Measurements from ENCODE around the gene ZIC4. TPM values are rescaled to one million over a fixed set of nuclear protein-coding genes. Genes with fewer than 3 reads are reported as not detected.
A peak's percentile ranks its signal among the peaks of the same experiment; 100 is the strongest.

The ZIC4 gene
- total and polyA plus RNA-seq, 2 experiments from 2014 or later: not detected

GRCh38 chr3:147393943-147394883, 12.1 kb downstream of the ZIC4 start:
- H3K9me3 Mint-ChIP-seq: peaks cover 5% of the 10 kb centered on the region; the same call in 2 of the 3 replicates
- H3K36me3 Mint-ChIP-seq (ENCODE audit: low read depth): no peaks in the 10 kb centered on the region
- Histone ChIP-seq H4K20me1 (replicated peaks; ENCODE audit: insufficient read depth) (0 out of 2 replicates have a peak, but pooled peaks cover 7% of the 10 kb centered on the region), H3K27me3 (ENCODE audit: insufficient read depth) (peaks cover 100% of the 10 kb centered on the region), H2AFZ (peak overlapping the region; percentile 94), H3K79me2 (replicated peaks; ENCODE audit: insufficient read depth) (no peaks in the 10 kb centered on the region), H3K9me2 (ENCODE audit: insufficient read depth) (no peaks in the 10 kb centered on the region), H3K4me3 (peak overlapping the region; percentile 81), H3K36me3 (ENCODE audit: insufficient read depth) (no peaks in the 10 kb centered on the region), H3F3A (replicated peaks; ENCODE audit: low read depth) (peaks cover 57% of the 10 kb centered on the region), H3K27ac (ENCODE audit: low read depth) (no peak overlapping the region), H3K4me2 (peak overlapping the region; percentile 93), H3K4me1 (ENCODE audit: insufficient read depth) (peaks cover 67% of the 10 kb centered on the region)
- peaks cover 99% of the 10 kb centered on the region for H3K27me3 Mint-ChIP-seq (ENCODE audit: insufficient read depth, low read depth, poor library complexity)
- TF ChIP-seq EZH2 (IDR thresholded peaks at IDR 0.05; ENCODE audit: low read depth, unreplicated experiment) (peak; percentile 85), JUNB (IDR thresholded peaks at IDR 0.05; ENCODE audit: unreplicated experiment) (no peak), EZH2phosphoT487 (IDR thresholded peaks at IDR 0.05; ENCODE audit: unreplicated experiment) (peak; percentile 76)
- DNase-seq (ENCODE audit: low spot score) (peak; percentile 56), ATAC-seq (no peak)
- H3K27ac Mint-ChIP-seq: no peak overlapping the region
- peaks cover 65% of the 10 kb centered on the region for H3K4me1 Mint-ChIP-seq
- H3K4me3 Mint-ChIP-seq: peak overlapping the region; percentile 71

- Mint-ChIP-seq H3K36me3 (ENCODE audit: low read depth) (no peaks in the 10 kb centered on the region), H3K4me1 (peaks cover 66% of the 10 kb centered on the region), H3K9me3 (peaks cover 5% of the 10 kb centered on the region; the same call in 2 of the 3 replicates), H3K27me3 (ENCODE audit: insufficient read depth, low read depth, poor library complexity) (peaks cover 99% of the 10 kb centered on the region), H3K4me3 (peak overlapping the region; percentile 71), H3K27ac (no peak overlapping the region)
- Histone ChIP-seq H3F3A (replicated peaks; ENCODE audit: low read depth) (peaks cover 55% of the 10 kb centered on the region), H3K36me3 (ENCODE audit: insufficient read depth) (no peaks in the 10 kb centered on the region), H2AFZ (peak overlapping the region; percentile 94), H3K4me2 (peak overlapping the region; percentile 93), H3K27me3 (ENCODE audit: insufficient read depth) (peaks cover 100% of the 10 kb centered on the region), H3K4me3 (peak overlapping the region; percentile 81), H3K4me1 (ENCODE audit: insufficient read depth) (peaks cover 67% of the 10 kb centered on the region), H3K9me2 (ENCODE audit: insufficient read depth) (no peaks in the 10 kb centered on the region), H3K27ac (ENCODE audit: low read depth) (no peak overlapping the region; the same call in 1 of the 2 replicates), H3K79me2 (replicated peaks; ENCODE audit: insufficient read depth) (no peaks in the 10 kb centered on the region), H4K20me1 (replicated peaks; ENCODE audit: insufficient read depth) (0 out of 2 replicates have a peak, but pooled peaks cover 7% of the 10 kb centered on the region)
- DNase-seq (ENCODE audit: low spot score) (peak; percentile 94), ATAC-seq (peak; percentile 27)
- TF ChIP-seq CREB1 (CRISPR knock-in tag; IDR thresholded peaks at IDR 0.05; ENCODE audit: low read depth) (0 out of 2 replicates have a peak, but pooled peaks have one; percentile 16), ZNF114 (CRISPR knock-in tag; IDR thresholded peaks at IDR 0.05) (no peak)
Measured at GRCh38 chr3:147393261-147393942, 12.9 kb downstream of the ZIC4 start.

GRCh38 chr3:147392625-147392946, 13.8 kb downstream of the ZIC4 start:
- DNase-seq (ENCODE audit: low spot score) (no peak), ATAC-seq (peak; percentile 4)
- Histone ChIP-seq H3K36me3 (ENCODE audit: insufficient read depth) (no peaks in the 10 kb centered on the region), H3K79me2 (replicated peaks; ENCODE audit: insufficient read depth) (no peaks in the 10 kb centered on the region), H3K4me3 (peak overlapping the region; percentile 81), H3K9me2 (ENCODE audit: insufficient read depth) (no peaks in the 10 kb centered on the region), H3K4me1 (ENCODE audit: insufficient read depth) (peaks cover 75% of the 10 kb centered on the region), H3F3A (replicated peaks; ENCODE audit: low read depth) (peaks cover 63% of the 10 kb centered on the region), H4K20me1 (replicated peaks; ENCODE audit: insufficient read depth) (0 out of 2 replicates have a peak, but pooled peaks cover 8% of the 10 kb centered on the region), H3K4me2 (peak overlapping the region; percentile 93), H2AFZ (peak overlapping the region; percentile 93), H3K27ac (ENCODE audit: low read depth) (no peak overlapping the region), H3K27me3 (ENCODE audit: insufficient read depth) (peaks cover 100% of the 10 kb centered on the region)
- no peak overlapping the region for H3K27ac Mint-ChIP-seq
- H3K4me1 Mint-ChIP-seq: peaks cover 72% of the 10 kb centered on the region
- TF ChIP-seq CTCF (conservative IDR thresholded peaks at IDR 0.05; ENCODE audit: low read depth in 2 of 2) (no peak), ETS1 (IDR thresholded peaks at IDR 0.05) (0 out of 2 replicates have a peak, but pooled peaks have one; percentile 3)
- peaks cover 99% of the 10 kb centered on the region for H3K27me3 Mint-ChIP-seq (ENCODE audit: insufficient read depth, low read depth, poor library complexity)
- peak overlapping the region; percentile 71 for H3K4me3 Mint-ChIP-seq
- peaks cover 5% of the 10 kb centered on the region; the same call in 2 of the 3 replicates for H3K9me3 Mint-ChIP-seq
- H3K36me3 Mint-ChIP-seq (ENCODE audit: low read depth): no peaks in the 10 kb centered on the region

Data from GM23338 (cell line).